Kidney capillary endothelial cell (primary cell): ENCODE measurements around the gene SMIM14.
"Not testable (repeated sequence)": the region's sequence is repeated elsewhere in the genome, so short reads cannot be mapped to it uniquely, and the experiment has no call there.

ENCODE experiments used
- DNase-seq: peaks from one replicate; pipeline ENCODE4 v3.0.0-alpha.2; 2018; ENCODE audit warnings: low spot score

SMIM14 gene

DNA sequence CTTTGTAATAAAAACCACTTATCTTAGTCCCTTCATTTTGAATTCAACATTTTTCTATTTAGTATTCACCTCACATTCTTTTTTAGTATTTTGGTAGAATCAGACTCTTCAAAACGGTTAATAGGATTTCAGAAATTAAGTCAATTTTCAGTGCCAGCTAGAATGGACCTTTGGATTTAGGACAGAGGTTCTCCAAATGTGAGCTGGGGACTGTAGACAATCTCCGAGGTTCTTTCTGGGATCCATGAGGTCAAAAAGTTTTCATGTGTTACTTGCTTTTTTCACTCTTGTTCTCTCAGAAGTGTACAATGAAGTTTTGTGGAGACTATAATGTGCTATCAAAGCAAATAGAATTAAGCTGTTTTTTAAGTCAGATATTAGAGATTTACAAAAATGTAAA lies 109.1 kb downstream of the SMIM14 start:
- DNase-seq = no peak

DNA sequence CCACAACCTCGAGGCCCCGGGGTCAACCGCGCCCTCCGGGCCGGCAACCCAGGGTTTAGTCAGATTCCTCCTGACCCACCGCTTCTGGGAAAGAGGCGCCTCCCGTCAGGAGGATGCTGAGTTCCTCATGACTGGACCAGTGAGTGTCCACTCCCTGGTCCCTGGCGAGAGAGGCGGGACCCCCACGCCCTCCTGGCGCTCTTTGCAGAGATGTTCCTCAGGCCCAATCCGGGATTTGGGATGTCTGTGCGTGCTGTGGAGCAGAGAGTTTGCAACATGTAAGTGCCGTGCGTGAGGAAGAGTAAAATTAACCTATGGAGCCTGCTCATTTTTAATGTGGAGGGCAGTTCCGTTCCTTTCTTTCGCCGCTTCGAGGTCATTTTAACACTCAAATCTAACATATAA lies 110.6 kb downstream of the SMIM14 start:
- DNase-seq = no peak

DNA sequence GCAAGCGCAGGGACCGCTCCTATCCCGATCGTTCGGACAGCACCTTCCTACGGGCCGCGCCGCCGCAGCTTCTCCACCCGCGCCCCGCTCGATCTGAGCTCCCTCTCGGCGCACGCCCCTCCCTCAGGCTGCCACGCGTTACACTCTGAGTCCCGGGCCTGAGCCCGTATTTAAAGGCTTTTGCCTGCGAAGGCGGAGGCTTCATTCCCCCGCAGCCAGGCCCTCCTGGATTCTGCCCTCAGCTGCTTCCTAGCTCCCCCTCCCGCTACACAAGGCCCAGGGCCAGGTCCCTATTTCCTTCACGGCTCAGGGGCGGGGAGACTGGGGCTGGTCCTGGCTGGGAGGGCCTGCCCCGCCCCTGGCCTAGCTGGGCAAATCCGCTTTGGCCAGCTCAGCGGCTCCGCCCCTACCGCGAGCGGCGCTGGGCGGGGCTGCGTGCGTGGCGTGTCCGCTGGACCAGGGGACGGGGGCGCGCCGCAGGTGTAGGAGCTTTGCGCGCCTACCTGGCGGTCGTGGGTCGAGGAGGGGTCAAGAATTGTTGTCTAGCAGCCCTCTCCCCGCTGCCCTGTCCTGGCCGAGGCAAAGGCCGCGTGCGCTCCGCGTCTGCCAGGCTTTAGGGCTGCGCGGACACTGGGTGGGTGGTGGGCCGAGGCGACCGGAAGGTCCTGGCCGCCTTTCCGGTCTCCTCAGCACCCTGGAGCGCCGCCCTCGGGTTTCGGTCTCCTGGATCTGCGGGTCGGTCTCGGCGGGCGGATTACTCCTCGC lies 111.2 kb downstream of the SMIM14 start, which contains the start of gene UGDH:
Gene UGDH, minus strand, starts transcription at position 144 of the 765 bp plus-strand sequence. CDS start 5,927 bp downstream, outside the sequence.
- peak; percentile 96 for DNase-seq

DNA sequence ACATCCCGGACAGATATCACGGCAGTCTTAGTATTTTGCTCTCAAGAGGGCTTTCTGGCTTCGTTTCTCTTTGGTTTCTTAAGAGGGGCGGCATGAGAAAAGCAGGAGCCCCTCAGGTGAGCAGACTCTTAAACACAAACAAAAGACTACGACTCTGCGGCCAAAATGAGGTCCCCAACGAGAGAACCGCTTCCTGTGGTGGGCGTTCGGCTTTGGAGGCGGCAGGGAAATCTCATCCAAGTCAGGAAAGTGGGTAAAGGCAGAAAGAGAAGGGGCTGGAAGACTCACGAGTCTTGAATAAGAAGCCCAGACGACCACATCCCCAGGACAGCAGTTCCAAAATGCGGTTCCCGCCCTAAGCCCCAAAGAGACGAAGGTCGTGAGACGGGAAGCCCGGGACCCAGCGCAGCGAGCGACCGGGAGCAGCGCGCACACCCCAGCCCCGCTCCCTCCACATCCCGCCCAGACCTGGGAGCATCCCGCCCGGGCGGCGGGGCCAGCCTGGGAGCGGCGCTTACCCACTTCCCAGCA lies 111.8 kb downstream of the SMIM14 start:
- DNase-seq = peak; percentile 51

DNA sequence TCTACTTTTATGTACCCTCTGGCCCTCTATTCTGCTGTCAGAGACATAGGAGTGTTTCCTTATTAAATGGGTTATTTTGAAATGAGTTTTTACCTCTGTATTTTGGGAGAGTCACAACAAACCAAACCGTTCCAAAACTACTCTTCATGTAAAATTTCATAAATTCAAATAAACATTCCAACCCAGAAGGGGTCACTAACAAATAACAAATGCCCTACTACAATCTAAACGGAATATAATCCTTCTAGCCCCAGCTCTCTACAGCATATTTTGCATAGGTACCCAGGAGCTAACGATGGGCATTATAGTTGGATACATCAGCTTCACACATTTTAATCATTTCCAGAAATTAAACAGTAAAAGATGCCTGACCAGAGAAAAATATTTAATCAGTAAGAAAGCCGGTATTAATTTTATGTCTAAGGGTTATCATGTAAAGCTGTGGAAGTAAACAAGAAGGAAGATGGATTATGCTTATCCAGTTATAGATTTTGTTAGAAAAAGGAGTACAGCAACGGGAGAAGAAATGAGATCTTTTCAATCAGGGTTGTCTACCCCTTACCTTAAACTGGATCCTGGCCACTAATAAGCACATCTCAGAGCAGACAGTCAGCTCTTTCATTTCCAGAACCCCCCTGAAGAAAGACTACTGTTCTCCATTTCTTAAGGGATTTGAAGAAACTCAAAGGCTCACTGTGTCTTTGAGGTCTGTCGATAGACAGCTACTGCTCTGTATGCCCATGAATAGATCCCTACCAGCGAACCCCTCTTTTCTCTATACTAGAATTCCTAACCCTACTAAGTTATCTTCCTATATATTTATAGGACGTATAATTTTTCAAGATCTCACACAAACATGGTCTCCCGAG lies 112.6 kb downstream of the SMIM14 start:
- no peak for DNase-seq

DNA sequence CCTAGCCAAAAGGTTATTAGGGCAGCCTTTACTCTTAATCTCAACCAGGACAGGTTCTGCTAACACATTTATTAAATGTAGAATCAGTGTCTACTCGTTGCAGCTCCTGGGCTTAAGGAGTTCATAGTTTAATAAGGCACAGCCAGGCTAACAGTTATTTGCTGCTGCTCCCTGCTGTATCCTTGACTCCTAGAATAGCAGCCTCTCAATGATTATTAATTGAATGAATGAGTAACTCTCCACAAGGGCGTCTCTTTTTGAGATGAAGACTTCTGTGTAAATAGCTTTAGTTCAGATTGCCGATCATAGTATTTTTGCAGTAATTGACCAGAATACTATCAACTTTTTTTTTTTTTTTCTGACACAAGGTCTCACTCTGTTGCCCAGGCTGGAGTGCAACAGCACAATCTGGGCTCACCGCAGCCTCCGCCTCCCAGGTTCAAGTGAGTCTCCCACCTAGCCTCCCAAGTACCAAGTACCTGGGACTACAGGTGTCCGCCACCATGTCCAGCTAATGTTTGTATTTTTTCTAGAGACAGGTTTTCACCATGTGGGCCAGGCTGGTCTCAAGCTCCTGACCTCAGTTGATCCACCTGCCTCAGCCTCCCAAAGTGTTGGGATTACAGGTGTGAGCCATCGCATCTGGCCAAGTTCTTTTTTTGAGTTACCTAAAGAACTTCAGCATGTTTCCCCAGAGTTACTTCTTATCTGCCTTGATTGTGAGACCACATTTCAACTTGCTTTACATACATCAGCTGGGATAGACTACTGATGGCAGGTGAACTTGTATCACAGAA lies 114.3 kb downstream of the SMIM14 start:
- no peak for DNase-seq

DNA sequence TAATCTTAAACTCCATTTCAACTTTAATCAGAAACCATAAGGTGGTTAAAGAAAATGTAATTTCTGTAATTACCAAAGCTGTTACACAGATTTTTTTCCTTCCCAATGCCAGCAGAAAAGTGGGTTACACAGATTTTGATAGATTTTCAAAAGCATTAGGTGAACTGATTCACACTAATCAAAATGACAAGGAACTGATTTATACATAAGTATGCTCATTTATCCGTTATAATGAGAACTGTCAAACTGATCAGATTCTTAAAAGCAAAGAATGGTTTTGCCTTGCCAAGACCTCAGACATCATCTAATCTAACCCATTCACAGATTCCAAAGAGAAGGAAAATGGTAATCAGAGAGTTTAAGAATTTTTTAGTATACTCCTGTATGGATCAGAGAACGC lies 116.6 kb downstream of the SMIM14 start:
- DNase-seq = no peak

DNA sequence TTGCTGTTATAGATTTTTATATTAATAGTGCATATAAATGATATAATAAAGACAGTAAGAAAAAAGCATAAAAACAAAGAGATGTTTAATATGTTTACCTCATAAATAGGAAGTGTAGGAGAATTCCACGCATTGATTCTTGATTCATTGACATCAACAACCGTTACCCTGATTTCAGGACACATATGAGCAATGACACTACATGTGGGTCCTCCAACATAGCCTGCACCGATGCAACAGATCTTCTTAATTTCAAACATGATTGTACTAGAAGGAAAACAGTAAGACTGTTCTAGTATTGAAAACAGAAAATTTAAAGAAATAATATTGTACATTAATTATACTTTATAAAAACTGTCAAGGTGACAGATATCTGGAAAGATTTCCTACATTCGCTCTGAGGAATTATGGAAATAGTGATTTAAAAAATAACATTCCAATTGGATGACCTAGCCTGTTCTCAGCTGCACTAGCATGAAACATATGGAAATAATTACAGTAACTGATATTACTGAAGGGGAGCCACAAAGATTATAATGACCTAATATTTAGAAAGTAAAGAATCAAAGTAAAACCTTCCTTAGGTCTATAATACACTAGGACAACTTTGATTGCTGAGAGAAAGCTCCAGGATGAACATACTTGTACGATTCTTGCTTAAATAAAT lies 117.3 kb downstream of the SMIM14 start:
- no peak for DNase-seq

DNA sequence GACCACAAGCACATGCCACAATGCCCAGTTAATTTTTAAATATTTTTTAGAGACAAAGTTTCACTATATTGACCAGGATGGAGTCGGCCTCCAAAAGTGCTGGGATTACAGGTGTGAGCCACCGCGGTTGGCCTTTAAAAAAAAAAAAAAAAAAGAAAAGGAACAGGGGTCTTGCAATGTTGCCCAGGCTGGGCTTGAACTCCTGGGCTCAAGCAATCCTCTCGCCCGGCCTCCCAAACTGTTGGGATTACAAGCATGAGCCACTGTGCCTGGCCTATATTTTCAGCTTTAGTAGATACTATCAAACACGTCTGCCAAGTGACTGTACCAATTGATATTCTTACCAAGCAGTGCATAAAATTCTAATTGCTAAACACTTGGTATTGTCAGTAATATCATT lies 120.2 kb downstream of the SMIM14 start:
- DNase-seq = no peak

DNA sequence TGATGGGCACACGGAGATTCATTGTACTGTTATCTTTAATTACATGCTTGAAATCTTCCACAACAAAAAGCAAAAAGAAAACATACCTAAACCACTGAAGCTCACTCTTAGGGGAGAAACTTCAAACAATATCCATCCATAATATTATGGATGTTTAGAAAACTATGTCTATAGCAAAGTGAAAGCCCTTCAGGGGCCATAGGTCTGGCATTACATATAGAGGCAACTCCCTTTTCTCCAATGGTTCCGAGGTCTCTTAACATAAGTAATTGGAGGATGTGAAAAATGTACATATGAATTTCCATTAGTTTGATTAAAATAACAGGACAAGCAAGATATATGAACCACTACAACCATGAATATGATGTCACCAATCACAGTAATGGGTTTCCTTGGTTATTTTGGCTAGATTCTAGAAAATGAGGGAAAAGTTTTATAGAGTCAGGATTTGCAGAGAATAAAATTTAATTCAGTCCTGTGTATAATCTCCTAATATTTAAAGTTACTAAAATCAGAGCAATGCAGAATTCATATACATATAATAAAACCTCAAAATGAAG lies 122.2 kb downstream of the SMIM14 start:
- DNase-seq = no peak

DNA sequence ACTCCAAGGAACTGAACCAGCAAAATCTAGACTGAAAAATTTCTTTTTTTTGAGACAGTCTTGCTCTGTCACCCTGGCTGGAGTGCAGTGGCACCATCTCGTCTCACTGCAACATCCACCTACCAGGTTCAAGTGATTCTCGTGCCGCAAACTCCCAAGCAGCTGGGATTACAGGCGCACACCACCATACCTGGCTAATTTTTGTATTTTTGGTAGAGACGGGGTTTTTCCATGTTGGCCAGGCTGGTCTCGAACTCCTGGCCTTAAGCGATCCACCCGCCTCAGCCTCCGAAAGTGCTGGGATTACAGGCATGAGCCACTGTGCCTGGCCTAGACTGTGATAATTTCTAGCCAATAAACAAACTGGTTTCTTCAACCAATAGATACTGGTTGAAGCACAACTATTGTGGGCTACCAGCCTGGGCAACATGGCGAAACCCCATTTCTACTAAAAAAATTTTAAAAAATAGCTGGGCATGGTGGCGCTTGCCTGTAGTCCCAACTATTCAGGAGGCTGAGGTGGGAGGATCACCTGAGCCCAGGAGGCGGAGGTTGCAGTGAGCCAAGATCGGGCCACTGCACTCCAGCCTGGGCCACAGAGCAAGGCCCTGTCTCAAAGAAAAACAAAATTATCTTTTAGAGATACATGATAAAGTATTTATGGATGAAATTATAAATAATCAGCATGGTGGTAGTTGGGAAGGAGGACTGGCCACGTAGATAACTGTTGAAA lies 122.8 kb downstream of the SMIM14 start:
- not testable (repeated sequence) for DNase-seq

DNA sequence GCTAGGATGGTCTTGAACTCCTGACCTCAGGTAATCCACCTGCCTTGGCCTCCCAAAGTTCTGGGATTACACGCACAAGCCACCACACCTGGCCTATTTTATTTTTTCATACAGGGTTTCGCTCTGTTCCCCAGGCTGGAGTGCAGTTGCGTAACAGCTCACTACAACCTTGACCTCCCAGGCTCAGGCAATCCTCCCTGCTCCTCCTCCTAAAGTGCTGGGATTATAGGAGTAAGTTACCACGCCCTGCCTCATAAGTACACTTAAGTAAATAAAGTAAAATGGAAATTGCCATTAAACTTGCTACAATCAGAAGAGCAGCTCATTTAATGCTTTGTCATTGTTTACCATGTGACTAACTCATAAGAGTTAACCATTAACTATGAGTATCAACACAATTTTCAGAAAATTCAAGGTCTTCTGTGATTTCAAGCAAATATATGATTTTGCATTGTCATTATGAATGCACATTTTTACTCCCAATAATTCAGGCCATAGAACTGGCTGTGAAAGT lies 123.7 kb downstream of the SMIM14 start:
- DNase-seq = no peak

DNA sequence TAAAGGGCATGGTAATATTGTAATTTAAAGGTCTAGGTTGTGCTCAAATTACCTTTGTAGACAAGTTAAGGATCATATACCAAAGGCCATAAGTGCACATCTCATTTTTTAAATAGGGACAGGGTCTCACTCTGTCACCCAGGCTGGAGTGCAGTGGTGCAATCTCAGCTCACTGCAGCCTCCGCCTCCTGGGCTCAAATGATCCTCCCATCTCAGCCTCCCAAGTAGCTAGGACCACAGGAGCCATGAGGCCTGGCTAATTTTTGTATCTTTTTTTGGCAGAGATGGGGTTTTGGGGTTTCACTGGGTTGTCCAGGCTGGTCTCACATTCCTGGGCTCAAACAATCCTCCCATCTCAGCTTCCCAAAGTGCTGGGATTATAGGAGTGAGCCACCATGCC lies 124.4 kb downstream of the SMIM14 start:
- DNase-seq = not testable (repeated sequence)

DNA sequence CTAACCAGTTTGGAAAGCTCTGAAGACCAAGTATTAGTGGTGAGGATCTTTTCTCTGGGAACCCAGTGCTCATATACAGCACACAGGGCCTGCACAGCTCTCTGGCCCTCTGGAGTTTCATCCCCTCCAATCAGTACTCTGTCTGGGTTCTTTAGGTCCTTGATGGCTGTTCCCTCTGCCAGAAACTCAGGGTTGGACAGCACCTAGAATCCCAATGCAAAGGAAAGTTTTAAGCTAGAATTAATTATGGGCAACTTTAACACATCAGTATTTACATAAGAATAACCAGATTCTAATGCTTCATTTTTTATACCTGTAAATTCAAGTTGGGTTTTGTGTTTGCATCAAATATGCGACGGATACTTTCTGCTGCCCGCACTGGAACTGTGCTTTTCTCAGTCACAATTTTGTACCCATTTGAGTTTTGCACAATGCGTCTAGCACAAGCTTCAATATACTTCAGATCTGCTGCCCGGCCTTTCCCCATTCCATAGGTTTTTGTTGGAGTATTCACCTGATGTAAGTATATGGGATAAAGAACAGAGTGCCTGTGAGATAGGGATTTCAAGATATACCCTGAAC lies 128.2 kb downstream of the SMIM14 start:
- DNase-seq = no peak

DNA sequence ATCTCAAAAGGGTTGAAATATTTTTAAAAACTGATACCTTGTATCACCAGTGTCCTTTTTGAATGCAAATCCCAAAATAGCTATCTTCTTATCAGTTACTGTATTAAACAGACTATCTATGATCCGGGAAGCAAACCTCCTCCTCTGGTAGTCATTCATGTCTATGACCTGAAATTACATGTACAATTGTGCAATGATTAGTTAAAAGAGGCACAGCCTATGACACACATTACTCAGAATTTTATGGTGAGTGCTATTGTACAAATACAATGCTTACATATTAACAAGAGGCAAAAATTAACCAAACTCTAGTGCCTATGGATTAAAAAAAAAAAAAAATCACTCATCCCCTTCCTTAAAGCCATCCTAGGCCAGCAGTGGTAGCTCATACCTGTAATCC lies 133.1 kb downstream of the SMIM14 start:
- no peak for DNase-seq

DNA sequence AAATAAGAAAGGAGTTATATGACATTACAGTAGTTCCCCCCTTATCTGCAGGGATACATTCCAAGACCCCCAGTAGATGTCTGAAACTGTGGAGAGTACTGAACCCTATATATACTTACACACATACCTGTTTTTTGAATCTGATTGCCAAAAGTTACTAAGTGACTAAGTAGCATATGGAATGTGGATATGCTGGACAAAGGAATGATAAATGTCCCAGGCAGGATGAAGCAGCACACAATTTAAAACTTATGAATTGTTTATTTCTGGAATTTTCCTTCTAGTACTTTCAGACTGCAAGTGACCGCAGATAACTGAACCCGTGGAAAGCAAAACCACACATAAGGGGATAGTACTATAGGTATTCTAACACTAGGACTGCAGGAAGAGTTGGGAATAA lies 134.1 kb downstream of the SMIM14 start:
- no peak for DNase-seq

DNA sequence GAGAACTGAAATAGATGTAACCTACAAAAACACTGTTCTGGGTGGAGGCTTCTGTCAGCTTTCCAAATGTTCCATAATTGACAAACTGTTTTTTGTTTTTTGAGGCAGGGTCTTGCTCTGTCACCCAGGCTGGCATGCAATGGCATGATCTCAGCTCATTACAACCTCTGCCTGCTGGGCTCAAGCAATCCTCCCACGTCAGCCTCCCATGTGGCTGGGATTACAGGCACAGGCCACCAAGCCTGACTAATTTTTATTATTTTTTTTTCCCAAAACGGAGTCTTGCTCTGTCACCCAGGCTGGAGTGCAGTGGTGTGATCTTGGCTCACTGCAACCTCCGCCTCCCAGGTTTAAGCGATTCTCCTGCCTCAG lies 136.0 kb downstream of the SMIM14 start:
- not testable (repeated sequence) for DNase-seq

DNA sequence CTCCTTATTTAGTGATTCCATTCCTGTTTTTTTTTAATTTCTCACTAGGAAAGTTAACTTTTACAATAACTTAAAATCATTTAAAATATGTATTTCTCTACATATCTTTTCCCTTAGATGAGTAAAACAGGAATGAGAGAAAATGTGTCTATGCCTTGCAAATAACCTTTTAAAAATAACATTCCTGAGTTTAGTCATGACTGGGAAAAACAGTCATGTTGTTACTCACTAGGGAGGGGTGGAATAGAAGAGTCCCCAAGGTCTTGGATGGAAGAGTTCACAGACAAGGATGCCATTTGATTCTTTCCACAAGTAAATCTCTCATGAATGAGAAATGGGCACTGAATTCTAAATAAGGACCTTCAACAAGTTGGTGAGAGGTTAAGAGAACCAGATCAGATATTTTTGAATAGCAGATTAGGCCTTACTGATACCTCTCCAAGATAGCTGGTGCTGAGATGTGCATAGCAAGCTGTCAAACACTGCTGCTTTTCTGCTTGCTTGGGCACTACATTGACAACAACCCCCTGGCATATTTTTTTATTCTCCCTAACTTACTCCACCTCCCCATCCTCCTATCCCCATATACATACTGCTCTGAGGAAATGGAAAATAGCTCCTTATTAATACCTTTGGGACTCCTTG lies 136.5 kb downstream of the SMIM14 start:
- no peak for DNase-seq

DNA sequence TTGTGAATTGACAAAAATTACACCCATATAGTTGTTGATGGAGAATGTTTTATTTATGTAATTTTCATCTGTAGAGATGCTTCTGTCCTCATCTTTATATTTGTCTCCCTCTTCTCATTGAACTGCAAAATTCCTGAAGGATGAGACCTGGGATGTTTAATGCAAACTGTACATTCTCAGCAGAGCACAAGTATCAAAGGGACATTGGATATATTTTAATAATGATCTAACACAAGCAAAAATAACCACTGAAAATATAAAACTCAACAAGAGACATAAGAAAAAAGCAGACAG lies 140.0 kb downstream of the SMIM14 start:
- DNase-seq = no peak
